ENCODE results near the gene SULT1A4. TPM values are rescaled to one million over a fixed set of nuclear protein-coding genes. Genes with fewer than 3 reads are reported as not detected.
"Not testable (repeated sequence)": the region's sequence is repeated elsewhere in the genome, so short reads cannot be mapped to it uniquely, and the experiment has no call there.

SULT1A4 gene
- 1.1 TPM in 1 of 2 replicates, not detected in the other for total RNA-seq (ENCODE audit: low replicate concordance)

- H3K4me3 ChIP-seq; H3K27me3 Mint-ChIP-seq (ENCODE audit: insufficient read depth, low read depth); H3K36me3 ChIP-seq; H3K4me3 Mint-ChIP-seq; H3K4me2 ChIP-seq; H3F3A ChIP-seq (ENCODE audit: low read depth); H3K9me3 Mint-ChIP-seq; H3K79me2 ChIP-seq (ENCODE audit: low read depth); H4K20me1 ChIP-seq (ENCODE audit: low read depth); H3K27ac ChIP-seq; H3K27me3 ChIP-seq; H3K4me1 Mint-ChIP-seq; H3K4me1 ChIP-seq; DNase-seq (ENCODE audit: low spot score); H3K36me3 Mint-ChIP-seq; H2AFZ ChIP-seq (replicated peaks); H3K27ac Mint-ChIP-seq; H3K9ac ChIP-seq; H3K9me3 ChIP-seq (ENCODE audit: low read depth): not testable (repeated sequence)
Observed at GRCh38 chr16:29459706-29460646, at the start of gene SULT1A4. SULT1A4 (plus strand) TSS chr16:29459913; CDS start chr16:29461386, 1,473 bp downstream.

DNA sequence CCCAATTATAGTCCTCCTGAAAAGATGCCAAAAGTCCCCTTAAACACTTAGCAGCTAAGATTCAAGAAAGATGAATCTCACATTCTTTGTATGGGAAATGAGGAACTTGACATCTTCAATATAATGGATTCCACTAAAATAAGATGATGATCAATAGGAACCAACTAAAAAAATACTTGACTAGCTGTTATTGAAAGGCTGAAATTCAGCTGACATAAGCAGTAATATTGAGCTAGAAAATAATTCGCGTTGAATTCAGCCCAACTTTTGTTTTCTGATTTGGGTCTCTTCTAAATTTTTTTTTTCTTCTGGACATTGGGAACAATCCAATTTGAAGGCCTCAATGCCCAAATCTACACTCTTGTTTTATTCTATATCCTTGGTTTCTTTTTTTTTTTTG is 36.1 kb upstream of the SULT1A4 start:
- not testable (repeated sequence) for DNase-seq (ENCODE audit: low spot score); H3K79me2 ChIP-seq (ENCODE audit: low read depth); H2AFZ ChIP-seq (replicated peaks); H3K4me1 Mint-ChIP-seq; H3K36me3 ChIP-seq; H3K4me3 Mint-ChIP-seq; H3K36me3 Mint-ChIP-seq; H3K27ac Mint-ChIP-seq; H4K20me1 ChIP-seq (ENCODE audit: low read depth); H3F3A ChIP-seq (ENCODE audit: low read depth); H3K27me3 Mint-ChIP-seq (ENCODE audit: insufficient read depth, low read depth); H3K4me3 ChIP-seq; H3K27ac ChIP-seq; H3K9ac ChIP-seq; H3K9me3 ChIP-seq (ENCODE audit: low read depth); H3K4me2 ChIP-seq; H3K9me3 Mint-ChIP-seq; H3K4me1 ChIP-seq; H3K27me3 ChIP-seq

DNA sequence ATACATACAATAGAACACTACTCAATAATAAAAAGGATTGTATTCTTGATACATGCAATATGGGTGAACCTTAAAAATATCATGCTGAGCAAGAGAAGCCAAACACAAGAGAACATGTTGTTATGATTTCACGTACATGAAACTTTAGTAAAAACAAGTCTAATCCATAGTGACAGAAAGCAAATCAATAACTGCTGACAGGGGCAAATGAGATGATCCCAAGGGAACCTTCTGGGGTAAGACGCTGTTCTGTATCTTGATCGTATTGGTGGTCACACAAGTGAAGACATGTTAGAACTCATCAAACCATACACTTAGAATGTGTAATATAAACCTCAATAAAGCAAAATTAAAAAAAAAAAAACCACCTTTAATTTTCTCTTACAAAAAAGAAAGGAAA is 34.3 kb upstream of the SULT1A4 start:
- H3K36me3 Mint-ChIP-seq; H3K9ac ChIP-seq; H3K27me3 Mint-ChIP-seq (ENCODE audit: insufficient read depth, low read depth); H4K20me1 ChIP-seq (ENCODE audit: low read depth); H3K79me2 ChIP-seq (ENCODE audit: low read depth); H3K27ac Mint-ChIP-seq; H3K4me3 Mint-ChIP-seq; H3K4me3 ChIP-seq; H2AFZ ChIP-seq (replicated peaks); DNase-seq (ENCODE audit: low spot score); H3F3A ChIP-seq (ENCODE audit: low read depth); H3K27ac ChIP-seq; H3K4me1 ChIP-seq; H3K36me3 ChIP-seq; H3K27me3 ChIP-seq; H3K9me3 Mint-ChIP-seq; H3K4me2 ChIP-seq; H3K4me1 Mint-ChIP-seq; H3K9me3 ChIP-seq (ENCODE audit: low read depth): not testable (repeated sequence)

DNA sequence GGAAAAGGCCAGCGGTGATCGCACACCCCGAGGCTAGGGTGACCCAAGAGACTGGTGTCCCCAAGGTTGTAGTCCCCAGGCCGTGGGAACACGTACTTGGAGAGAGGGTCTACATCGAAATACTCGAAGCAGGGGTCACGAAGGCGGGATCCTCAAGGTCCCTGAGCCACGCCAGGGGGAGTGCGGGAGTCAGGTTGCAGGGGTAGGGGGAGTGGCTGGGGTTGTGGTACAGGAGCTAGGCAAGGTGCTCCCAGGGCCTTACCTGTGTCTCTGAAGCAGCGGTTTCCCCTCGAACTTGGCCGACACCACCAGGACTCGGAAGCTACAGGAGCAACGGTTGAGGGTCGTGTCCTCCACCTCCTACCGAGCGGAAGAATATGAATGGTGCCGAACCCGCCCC is 6.0 kb upstream of the SULT1A4 start:
- not testable (repeated sequence) for H3K4me1 ChIP-seq; H3K27ac ChIP-seq; DNase-seq (ENCODE audit: low spot score); H3K36me3 Mint-ChIP-seq; H3K79me2 ChIP-seq (ENCODE audit: low read depth); H3K27ac Mint-ChIP-seq; H3K27me3 Mint-ChIP-seq (ENCODE audit: insufficient read depth, low read depth); H3K9me3 ChIP-seq (ENCODE audit: low read depth); H3K4me1 Mint-ChIP-seq; H3K9ac ChIP-seq; H3K27me3 ChIP-seq; H3K4me3 Mint-ChIP-seq; H2AFZ ChIP-seq (replicated peaks); H3F3A ChIP-seq (ENCODE audit: low read depth); H3K4me2 ChIP-seq; H3K4me3 ChIP-seq; H3K36me3 ChIP-seq; H3K9me3 Mint-ChIP-seq; H4K20me1 ChIP-seq (ENCODE audit: low read depth)

DNA sequence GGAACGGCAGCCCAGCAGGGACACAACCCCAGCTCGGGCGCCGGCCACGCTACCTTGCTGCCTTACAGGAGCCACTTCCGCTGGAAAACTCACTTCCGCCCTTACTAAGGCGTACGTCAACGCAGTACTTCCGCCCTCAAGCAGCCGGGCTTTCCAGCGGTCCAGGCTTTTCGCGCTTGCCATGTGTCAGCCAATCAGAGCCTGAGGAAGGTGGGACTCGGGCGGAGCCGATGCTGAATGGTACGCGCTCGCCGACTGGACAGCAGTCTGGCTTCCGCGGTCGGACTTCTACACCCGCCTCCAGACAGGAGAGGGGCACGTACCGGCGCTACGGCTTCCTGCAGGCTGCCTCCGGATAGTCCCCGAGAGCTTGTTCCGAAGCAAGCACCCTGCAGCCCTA is 5.4 kb upstream of the SULT1A4 start, which contains the start of the genes BOLA2 and SLX1B:
BOLA2 (minus strand) TSS at position 83 of the 400 bp plus-strand sequence. CDS start 98 bp downstream, outside the sequence.
SLX1B (plus strand) TSS at position 265 of the 400 bp plus-strand sequence.
- H3K79me2 ChIP-seq (ENCODE audit: low read depth); H3F3A ChIP-seq (ENCODE audit: low read depth); H3K9me3 ChIP-seq (ENCODE audit: low read depth); H3K27ac ChIP-seq; H3K27me3 Mint-ChIP-seq (ENCODE audit: insufficient read depth, low read depth); H2AFZ ChIP-seq (replicated peaks); H3K4me1 Mint-ChIP-seq; H3K36me3 ChIP-seq; H3K4me3 ChIP-seq; H3K27me3 ChIP-seq; H3K36me3 Mint-ChIP-seq; H3K4me2 ChIP-seq; H3K4me1 ChIP-seq; H3K9me3 Mint-ChIP-seq; H3K27ac Mint-ChIP-seq; H3K9ac ChIP-seq; H3K4me3 Mint-ChIP-seq; H4K20me1 ChIP-seq (ENCODE audit: low read depth); DNase-seq (ENCODE audit: low spot score): not testable (repeated sequence)

- not testable (repeated sequence) for H3K4me1 Mint-ChIP-seq; H3K9me3 Mint-ChIP-seq; H3K27me3 Mint-ChIP-seq (ENCODE audit: insufficient read depth, low read depth)
Observed at GRCh38 chr16:29454828-29455227, 4.9 kb upstream of the SULT1A4 start.

DNA sequence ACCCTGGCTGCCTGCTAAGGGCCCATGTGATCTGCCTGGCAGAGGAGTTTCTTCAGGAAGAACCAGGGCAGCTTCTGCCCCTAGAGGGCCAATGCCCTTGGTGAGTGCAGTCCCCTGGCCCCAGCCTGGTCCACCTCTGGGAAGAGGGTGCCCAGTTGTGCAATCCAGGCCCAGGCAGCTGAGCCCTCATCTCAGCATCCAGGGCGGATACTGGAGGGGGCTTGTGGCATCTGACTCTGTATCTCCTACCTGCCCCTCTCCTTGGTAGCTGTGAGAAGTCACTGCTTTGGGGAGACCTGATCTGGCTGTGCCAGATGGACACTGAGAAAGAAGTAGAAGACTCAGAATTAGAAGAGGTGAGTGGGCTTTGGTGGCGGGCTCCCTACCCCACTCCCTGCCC is 2.1 kb upstream of the SULT1A4 start:
- H3K27me3 ChIP-seq; H3K9me3 ChIP-seq (ENCODE audit: low read depth); H3K4me1 Mint-ChIP-seq; H3F3A ChIP-seq (ENCODE audit: low read depth); H4K20me1 ChIP-seq (ENCODE audit: low read depth); H3K4me1 ChIP-seq; DNase-seq (ENCODE audit: low spot score); H2AFZ ChIP-seq (replicated peaks); H3K36me3 ChIP-seq; H3K36me3 Mint-ChIP-seq; H3K27ac Mint-ChIP-seq; H3K4me3 ChIP-seq; H3K4me2 ChIP-seq; H3K9ac ChIP-seq; H3K79me2 ChIP-seq (ENCODE audit: low read depth); H3K27ac ChIP-seq; H3K4me3 Mint-ChIP-seq; H3K27me3 Mint-ChIP-seq (ENCODE audit: insufficient read depth, low read depth); H3K9me3 Mint-ChIP-seq: not testable (repeated sequence)

More at GRCh38 chr16:29454828-29455227, 4.9 kb upstream of the SULT1A4 start:
- not testable (repeated sequence) for H3K27ac Mint-ChIP-seq; H3K4me2 ChIP-seq; H2AFZ ChIP-seq (replicated peaks); DNase-seq (ENCODE audit: low spot score); H4K20me1 ChIP-seq (ENCODE audit: low read depth); H3K27me3 ChIP-seq; H3K27ac ChIP-seq; H3K79me2 ChIP-seq (ENCODE audit: low read depth); H3F3A ChIP-seq (ENCODE audit: low read depth); H3K4me3 Mint-ChIP-seq; H3K9ac ChIP-seq; H3K4me1 ChIP-seq; H3K36me3 ChIP-seq; H3K9me3 ChIP-seq (ENCODE audit: low read depth); H3K36me3 Mint-ChIP-seq; H3K4me3 ChIP-seq

GRCh38 chr16:29460647-29461030 is 926 bp downstream of the SULT1A4 start:
- not testable (repeated sequence) for H3K4me3 Mint-ChIP-seq; H3K36me3 ChIP-seq; H3K27ac ChIP-seq; H3K27me3 ChIP-seq; H2AFZ ChIP-seq (replicated peaks); H3K4me3 ChIP-seq; H3K9me3 Mint-ChIP-seq; H3K9ac ChIP-seq; H3K27ac Mint-ChIP-seq; H3K79me2 ChIP-seq (ENCODE audit: low read depth); H3K36me3 Mint-ChIP-seq; H3K4me1 Mint-ChIP-seq; H3K27me3 Mint-ChIP-seq (ENCODE audit: insufficient read depth, low read depth); H3F3A ChIP-seq (ENCODE audit: low read depth); H3K9me3 ChIP-seq (ENCODE audit: low read depth); H3K4me1 ChIP-seq; H3K4me2 ChIP-seq; H4K20me1 ChIP-seq (ENCODE audit: low read depth); DNase-seq (ENCODE audit: low spot score)

Data from neural progenitor cell (in vitro differentiated cells).